IPS-18a (cell line): ENCODE measurements around the gene C1GALT1.
A peak's percentile ranks its signal among the peaks of the same experiment; 100 is the strongest.
"Not testable (repeated sequence)": the region's sequence is repeated elsewhere in the genome, so short reads cannot be mapped to it uniquely, and the experiment has no call there.

Experiments
- H3K27ac ChIP-seq: one replicate; pipeline ENCODE4 v1.5.1; 2013; ENCODE audit warnings: low read length
- H3K27me3 ChIP-seq: one replicate; pipeline ENCODE4 v1.6.1; 2013; ENCODE audit warnings: mild to moderate bottlenecking, low read length; ENCODE audit not compliant: control insufficient read depth, insufficient read depth
- H3K36me3 ChIP-seq: one replicate; pipeline ENCODE4 v1.6.1; 2013; ENCODE audit warnings: low read depth, low read length; ENCODE audit not compliant: control insufficient read depth
- H3K4me1 ChIP-seq: one replicate; pipeline ENCODE4 v1.6.1; 2013; ENCODE audit warnings: low read depth, low read length; ENCODE audit not compliant: control insufficient read depth
- H3K4me3 ChIP-seq: one replicate; pipeline ENCODE4 v1.5.1; 2013; ENCODE audit warnings: low read length
- H3K9ac ChIP-seq: one replicate; pipeline ENCODE4 v1.6.1; 2013; ENCODE audit warnings: mild to moderate bottlenecking, low read length, moderate library complexity
- H3K9me3 ChIP-seq: one replicate; pipeline ENCODE4 v1.6.1; 2013; ENCODE audit warnings: low read depth, low read length; ENCODE audit not compliant: control insufficient read depth

C1GALT1 gene

GRCh38 chr7:7188091-7188490 lies 5.7 kb downstream of the C1GALT1 start:
- Histone ChIP-seq H3K4me1 (peaks cover 35% of the 10 kb centered on the region), H3K4me3 (no peak overlapping the region), H3K27ac (no peak overlapping the region)

GRCh38 chr7:7188742-7189141 lies 6.4 kb downstream of the C1GALT1 start:
- Histone ChIP-seq H3K4me3 (no peak overlapping the region), H3K27ac (no peak overlapping the region), H3K9me3 (no peaks in the 10 kb centered on the region), H3K27me3 (no peaks in the 10 kb centered on the region), H3K9ac (no peak overlapping the region), H3K36me3 (peaks cover 12% of the 10 kb centered on the region), H3K4me1 (peaks cover 34% of the 10 kb centered on the region)

More at GRCh38 chr7:7188091-7188490, 5.7 kb downstream of the C1GALT1 start:
- H3K36me3 ChIP-seq, result peaks cover 12% of the 10 kb centered on the region
- H3K9ac ChIP-seq, result no peak overlapping the region
- H3K9me3 ChIP-seq, result no peaks in the 10 kb centered on the region
- H3K27me3 ChIP-seq, result no peaks in the 10 kb centered on the region

- H3K4me1 ChIP-seq, result peaks cover 26% of the 10 kb centered on the region
- no peaks in the 10 kb centered on the region for H3K9me3 ChIP-seq
- H3K27ac ChIP-seq, result no peak overlapping the region
- H3K36me3 ChIP-seq, result peaks cover 10% of the 10 kb centered on the region
- no peak overlapping the region for H3K9ac ChIP-seq
- no peak overlapping the region for H3K4me3 ChIP-seq
- no peaks in the 10 kb centered on the region for H3K27me3 ChIP-seq
Measured at GRCh38 chr7:7190142-7190541, 7.8 kb downstream of the C1GALT1 start.

GRCh38 chr7:7191137-7191536 lies 8.8 kb downstream of the C1GALT1 start:
- Histone ChIP-seq H3K27ac (no peak overlapping the region), H3K27me3 (no peaks in the 10 kb centered on the region), H3K9ac (no peak overlapping the region)

GRCh38 chr7:7192798-7193788 lies 10.7 kb downstream of the C1GALT1 start:
- H3K4me3 ChIP-seq, H3K27ac ChIP-seq, H3K27me3 ChIP-seq, H3K9ac ChIP-seq, H3K9me3 ChIP-seq, H3K36me3 ChIP-seq: not testable (repeated sequence)
- peaks cover 12% of the 10 kb centered on the region for H3K4me1 ChIP-seq

More at GRCh38 chr7:7191137-7191536, 8.8 kb downstream of the C1GALT1 start:
- Histone ChIP-seq H3K4me1 (peaks cover 18% of the 10 kb centered on the region), H3K9me3 (peaks cover under 1% of the 10 kb centered on the region), H3K4me3 (no peak overlapping the region), H3K36me3 (peaks cover 4% of the 10 kb centered on the region)

GRCh38 chr7:7199592-7199991 lies 17.2 kb downstream of the C1GALT1 start:
- not testable (repeated sequence) for H3K27ac ChIP-seq, H3K27me3 ChIP-seq, H3K4me3 ChIP-seq, H3K9me3 ChIP-seq, H3K9ac ChIP-seq, H3K36me3 ChIP-seq
- peaks cover 31% of the 10 kb centered on the region for H3K4me1 ChIP-seq

- not testable (repeated sequence) for H3K4me3 ChIP-seq, H3K9me3 ChIP-seq, H3K9ac ChIP-seq, H3K36me3 ChIP-seq, H3K27me3 ChIP-seq, H3K27ac ChIP-seq
- H3K4me1 ChIP-seq, result peaks cover 31% of the 10 kb centered on the region
Measured at GRCh38 chr7:7200255-7200654, 17.9 kb downstream of the C1GALT1 start.

- peak overlapping the region; percentile 22 for H3K9ac ChIP-seq
- H3K4me1 ChIP-seq, result peaks cover 36% of the 10 kb centered on the region
- H3K4me3 ChIP-seq, result peak overlapping the region; percentile 3
- H3K27me3 ChIP-seq, result no peaks in the 10 kb centered on the region
- no peaks in the 10 kb centered on the region for H3K36me3 ChIP-seq
- H3K9me3 ChIP-seq, result no peaks in the 10 kb centered on the region
- H3K27ac ChIP-seq, result peak overlapping the region; percentile 59
Measured at GRCh38 chr7:7201578-7202374, 19.4 kb downstream of the C1GALT1 start.

GRCh38 chr7:7202375-7202720 lies 20.0 kb downstream of the C1GALT1 start:
- H3K27me3 ChIP-seq, result no peaks in the 10 kb centered on the region
- H3K36me3 ChIP-seq, result no peaks in the 10 kb centered on the region
- no peaks in the 10 kb centered on the region for H3K9me3 ChIP-seq
- H3K4me1 ChIP-seq, result peaks cover 42% of the 10 kb centered on the region
- H3K27ac ChIP-seq, result no peak overlapping the region
- no peak overlapping the region for H3K9ac ChIP-seq
- no peak overlapping the region for H3K4me3 ChIP-seq

GRCh38 chr7:7203813-7204575 lies 21.6 kb downstream of the C1GALT1 start:
- Histone ChIP-seq H3K4me1 (peaks cover 58% of the 10 kb centered on the region), H3K9me3 (no peaks in the 10 kb centered on the region), H3K27me3 (no peaks in the 10 kb centered on the region), H3K9ac (no peak overlapping the region), H3K27ac (peak overlapping the region; percentile 16), H3K36me3 (no peaks in the 10 kb centered on the region), H3K4me3 (no peak overlapping the region)

GRCh38 chr7:7207876-7208275 lies 25.5 kb downstream of the C1GALT1 start:
- Histone ChIP-seq H3K27me3 (no peaks in the 10 kb centered on the region), H3K27ac (peak overlapping the region; percentile 52), H3K4me1 (peaks cover 75% of the 10 kb centered on the region), H3K4me3 (no peak overlapping the region), H3K36me3 (no peaks in the 10 kb centered on the region), H3K9me3 (no peaks in the 10 kb centered on the region), H3K9ac (peak overlapping the region; percentile 24)
